Natural killer cell (primary cell): ENCODE results near the gene IRX3. TPM values are rescaled to one million over a fixed set of nuclear protein-coding genes. Genes with fewer than 3 reads are reported as not detected.

Experiments used
- ATAC-seq, 3 donors: fragments of 150-1000 bp in 2 of 3; fragments of 200-7000 bp in 1 of 3; cut with Tn5 transposase; 1 replicate in 1 of 3; 2 replicates in 2 of 3; pipeline ENCODE4 v1.10.0; 2021; ENCODE audit warnings: mild to moderate bottlenecking in 2 of 3, moderate library complexity in 2 of 3
- DNase-seq, 2 donors: peaks; one replicate each; pipeline versions ENCODE4 v3.0.0 to v3.0.0-alpha.2; 2013 to 2021; ENCODE audit warnings: mixed read lengths in 1 of 2
- H3K27ac ChIP-seq: one replicate; pipeline ENCODE4 v1.5.1; 2013; ENCODE audit warnings: mild to moderate bottlenecking, low read length
- H3K27me3 ChIP-seq: one replicate; pipeline ENCODE4 v1.6.1; 2013; ENCODE audit warnings: low read length; ENCODE audit not compliant: control insufficient read depth, insufficient read depth
- H3K36me3 ChIP-seq: one replicate; pipeline ENCODE4 v1.6.1; 2013; ENCODE audit warnings: low read length; ENCODE audit not compliant: control insufficient read depth, insufficient read depth
- H3K4me1 ChIP-seq: one replicate; pipeline ENCODE4 v1.6.1; 2013; ENCODE audit warnings: low read length; ENCODE audit not compliant: control insufficient read depth, insufficient read depth
- H3K4me3 ChIP-seq: one replicate; pipeline ENCODE4 v1.5.1; 2013; ENCODE audit warnings: low read length
- H3K9me3 ChIP-seq: one replicate; pipeline ENCODE4 v1.6.1; 2013; ENCODE audit warnings: low read length; ENCODE audit not compliant: control insufficient read depth, insufficient read depth
- H3K27ac Mint-ChIP-seq, 2 donors: one replicate each; pipeline ENCODE4 v1.8.0; 2022; ENCODE audit warnings: mild to moderate bottlenecking in 2 of 2, mixed read lengths in 2 of 2, moderate library complexity in 1 of 2
- H3K27me3 Mint-ChIP-seq, 2 donors: one replicate each; pipeline ENCODE4 v1.8.0; 2022; ENCODE audit warnings: low read depth in 2 of 2, mixed read lengths in 2 of 2
- H3K36me3 Mint-ChIP-seq: one replicate; pipeline ENCODE4 v1.8.0; 2022; ENCODE audit warnings: mixed read lengths
- H3K4me1 Mint-ChIP-seq, 2 donors: one replicate each; pipeline ENCODE4 v1.8.0; 2022; ENCODE audit warnings: mixed read lengths in 2 of 2
- H3K4me3 Mint-ChIP-seq: one replicate; pipeline ENCODE4 v1.8.0; 2022; ENCODE audit warnings: mild to moderate bottlenecking, moderate library complexity, mixed read lengths
- H3K9me3 Mint-ChIP-seq, 2 donors: one replicate each; pipeline ENCODE4 v1.8.0; 2022; ENCODE audit warnings: mixed read lengths in 2 of 2
- CTCF ChIP-seq: fragments of 200-600 bp; IDR thresholded peaks from one replicate; pipeline ENCODE4 v1.8.0; 2022; ENCODE audit warnings: antibody characterized with exemption
- WGBS: methylation state at CpG from one replicate; pipeline ENCODE4 v1.1.7; 2013; ENCODE audit warnings: missing lambda C conversion rate; ENCODE audit not compliant: insufficient coverage; 5-methylcytosine and 5-hydroxymethylcytosine counted together
- intact Hi-C: fragments of 100-400 bp; cut with micrococcal nuclease; formaldehyde crosslinking; loops from one replicate; pipeline ENCODE4 v1.14.2; 2022
- total RNA-seq, 4 donors: library from RNA; stranded (reverse); fragments of 120-200 nt in 1 of 4; gene quantifications; one replicate each; pipeline versions ENCODE4 v1.2.3 to v1.2.4, GENCODE V29; 2013 to 2022

Gene IRX3
- total RNA-seq, 3 donors from 2014 or later (not counting 1 experiment from before 2014, with no cell fraction given): not detected

- intact Hi-C loops: no loop called here
- 89% methylated on average over 3 of the region's 3 CpGs for WGBS
- H3K4me3 ChIP-seq: no peak overlapping the region
- H3K4me1 ChIP-seq: no peaks in the 10 kb centered on the region
- ATAC-seq (no peak), DNase-seq (no peak)
- TF ChIP-seq CTCF: no peak
- H3K9me3 ChIP-seq: no peaks in the 10 kb centered on the region
- Mint-ChIP-seq H3K4me1 (no peaks in the 10 kb centered on the region), H3K36me3 (no peaks in the 10 kb centered on the region), H3K27ac (no peak overlapping the region), H3K4me3 (no peak overlapping the region), H3K27me3 (no peaks in the 10 kb centered on the region), H3K9me3 (no peaks in the 10 kb centered on the region)
- H3K36me3 ChIP-seq: no peaks in the 10 kb centered on the region
- no peaks in the 10 kb centered on the region for H3K27me3 ChIP-seq
- H3K27ac ChIP-seq: no peak overlapping the region
Observed at GRCh38 chr16:54312502-54312991, 26.0 kb upstream of the IRX3 start.

GRCh38 chr16:54309341-54309740 lies 22.8 kb upstream of the IRX3 start:
- no peaks in the 10 kb centered on the region for H3K4me1 Mint-ChIP-seq
- no peaks in the 10 kb centered on the region for H3K36me3 ChIP-seq
- peaks cover 2 to 17% of the 10 kb centered on the region in 2 donors for H3K27me3 Mint-ChIP-seq
- intact Hi-C loops: no loop called here
- H3K27ac ChIP-seq: no peak overlapping the region
- H3K4me3 Mint-ChIP-seq: no peak overlapping the region
- no peak for ATAC-seq
- WGBS: 64% methylated on average over 4 of the region's 5 CpGs
- H3K27me3 ChIP-seq: no peaks in the 10 kb centered on the region
- H3K9me3 Mint-ChIP-seq: no peaks in the 10 kb centered on the region
- no peaks in the 10 kb centered on the region for H3K36me3 Mint-ChIP-seq
- TF ChIP-seq CTCF: no peak
- no peaks in the 10 kb centered on the region for H3K9me3 ChIP-seq
- no peak overlapping the region for H3K4me3 ChIP-seq
- no peak overlapping the region for H3K27ac Mint-ChIP-seq
- no peak for DNase-seq
- no peaks in the 10 kb centered on the region for H3K4me1 ChIP-seq

DNA sequence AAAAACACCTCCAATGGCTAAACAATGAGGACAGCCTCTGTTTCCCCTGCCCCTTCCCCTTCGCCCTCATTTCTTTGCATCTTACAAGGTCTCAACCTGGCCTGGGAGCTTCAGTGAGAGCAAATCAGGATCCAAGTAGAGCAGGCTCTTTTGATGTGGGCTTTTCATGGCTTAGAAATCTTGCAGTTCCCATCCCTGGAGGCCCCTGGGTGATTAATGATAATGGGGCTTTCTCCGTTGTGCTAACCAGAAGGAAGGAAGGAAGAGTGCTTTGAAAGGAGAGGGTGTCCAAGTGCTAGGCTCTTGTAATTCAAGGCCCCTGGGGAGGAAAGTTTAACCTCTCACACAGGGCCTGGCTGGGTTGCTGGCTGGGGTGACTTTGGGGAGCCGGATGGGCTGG lies 18.5 kb upstream of the IRX3 start:
- no peaks in the 10 kb centered on the region for H3K9me3 ChIP-seq
- Mint-ChIP-seq H3K36me3 (no peaks in the 10 kb centered on the region), H3K27ac (no peak overlapping the region), H3K27me3 (peaks cover 2 to 17% of the 10 kb centered on the region in 2 donors), H3K4me3 (no peak overlapping the region), H3K4me1 (no peaks in the 10 kb centered on the region), H3K9me3 (no peaks in the 10 kb centered on the region)
- H3K27ac ChIP-seq: no peak overlapping the region
- intact Hi-C loops: no loop called here
- no peaks in the 10 kb centered on the region for H3K27me3 ChIP-seq
- no peaks in the 10 kb centered on the region for H3K4me1 ChIP-seq
- H3K36me3 ChIP-seq: no peaks in the 10 kb centered on the region
- ATAC-seq (no peak), DNase-seq (no peak)
- WGBS: 56% methylated on average over 3 of the region's 3 CpGs
- no peak for TF ChIP-seq CTCF
- H3K4me3 ChIP-seq: no peak overlapping the region

DNA sequence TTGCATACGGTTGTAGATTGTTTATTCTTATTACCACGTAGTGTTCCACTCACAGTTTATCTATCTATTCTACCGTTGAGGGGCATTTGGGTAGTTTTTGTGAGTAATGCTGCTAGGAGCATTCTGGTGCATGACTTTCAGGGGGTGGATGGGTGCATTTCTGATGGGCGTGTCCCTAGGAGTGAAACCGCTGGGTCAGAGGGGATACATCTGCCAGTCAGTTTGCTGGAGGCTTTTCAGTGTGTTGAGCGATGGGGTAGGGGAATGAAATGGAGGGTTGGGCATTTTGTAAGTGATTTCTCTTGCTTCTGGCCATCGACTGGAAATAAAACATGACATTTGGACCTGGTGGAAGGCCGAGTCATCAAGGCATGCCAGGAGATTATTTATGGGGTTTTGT lies 17.0 kb upstream of the IRX3 start:
- Mint-ChIP-seq H3K27me3 (peaks cover 2 to 17% of the 10 kb centered on the region in 2 donors), H3K27ac (no peak overlapping the region)
- no peak for TF ChIP-seq CTCF

More for the DNA sequence above, 17.0 kb upstream of the IRX3 start:
- no peaks in the 10 kb centered on the region for H3K9me3 ChIP-seq
- H3K36me3 Mint-ChIP-seq: no peaks in the 10 kb centered on the region
- WGBS: 79% methylated on average over 6 of the region's 8 CpGs
- ATAC-seq (no peak), DNase-seq (no peak)
- intact Hi-C loops: no loop called here
- no peaks in the 10 kb centered on the region for H3K36me3 ChIP-seq
- no peak overlapping the region for H3K27ac ChIP-seq
- no peaks in the 10 kb centered on the region for H3K9me3 Mint-ChIP-seq
- no peak overlapping the region for H3K4me3 Mint-ChIP-seq
- no peak overlapping the region for H3K4me3 ChIP-seq
- H3K4me1 ChIP-seq: no peaks in the 10 kb centered on the region
- no peaks in the 10 kb centered on the region for H3K27me3 ChIP-seq
- H3K4me1 Mint-ChIP-seq: no peaks in the 10 kb centered on the region
